ENCODE data around the gene CRYBB3. TPM values are rescaled to one million over a fixed set of nuclear protein-coding genes. Genes with fewer than 3 reads are reported as not detected.

The CRYBB3 gene
- total and polyA plus RNA-seq, 10 of the 15 experiments (the other 5 are each of a cell fraction or from before 2014, with no cell fraction given): 0.26 TPM; not detected in 9

- no peak for TF ChIP-seq ZBTB40 (IDR thresholded peaks at IDR 0.05; ENCODE audit: borderline replicate concordance)
- no peak for TF ChIP-seq HDAC6 (IDR thresholded peaks at IDR 0.05; ENCODE audit: unreplicated experiment)
Measured at GRCh38 chr22:25167834-25168601, 31.6 kb upstream of the CRYBB3 start (continued).

- ChIA-PET RAD21 (ENCODE audit: unreplicated experiment) (interaction anchor here (5.2 kb wide), 1 partner anchor 88 kb away, joined by 35 read pairs; no protein-coding TSS in a partner anchor), SMC1A (ENCODE audit: uncharacterized antibody, unreplicated experiment) (interaction anchor here (1.0 to 3.5 kb wide), 3 partner anchors 88 to 93 kb away, joined by 3 to 32 read pairs (median 4); no protein-coding TSS in a partner anchor), CTCF (interaction anchor here (0.5 to 10.9 kb wide), 5 partner anchors 55 to 90 kb away, joined by 3 to 160 read pairs (median 6); no protein-coding TSS in a partner anchor), POLR2A (no interaction called here)
- H3K27ac ChIP-seq (ENCODE audit: control insufficient read depth, insufficient read depth): no peak overlapping the region
- intact Hi-C loops (cut with micrococcal nuclease; ENCODE audit: unreplicated experiment): loop anchor here (5.0 kb wide), 1 partner anchor 37 kb away; no protein-coding TSS in a partner anchor
- no peaks in the 10 kb centered on the region for H3K79me2 ChIP-seq (ENCODE audit: control insufficient read depth, insufficient read depth, low read length)
- no peak for FAIRE-seq
- no peaks in the 10 kb centered on the region for H3K4me1 ChIP-seq (ENCODE audit: control insufficient read depth, insufficient read depth, low read length)
- no peak overlapping the region for H3K4me2 ChIP-seq (ENCODE audit: control insufficient read depth, insufficient read depth)
- no TSS peak for BruUV-seq (replicated peaks)
- no peak overlapping the region for H2AFZ ChIP-seq (ENCODE audit: control insufficient read depth, low read depth, low read length)
- ATAC-seq: no peak
- DNase-seq (ENCODE audit: low read depth, low spot score): no peak
- WGBS (ENCODE audit: insufficient coverage, insufficient replicate concordance, low lambda C conversion rate, missing lambda C conversion rate): 41% methylated on average over 17 of the region's 17 CpGs
- H3K9ac ChIP-seq (ENCODE audit: control insufficient read depth, insufficient read depth, low read length): no peak overlapping the region
- no peaks in the 10 kb centered on the region for H4K20me1 ChIP-seq (ENCODE audit: control insufficient read depth, insufficient read depth)
- H3K4me3 ChIP-seq: no peak overlapping the region
- no peaks in the 10 kb centered on the region for H3K36me3 ChIP-seq (ENCODE audit: control insufficient read depth in 2 of 2, insufficient read depth in 2 of 2, low read length in 1 of 2)
- peaks cover 0 to 4% of the 10 kb centered on the region in 2 experiments; a peak in 3 of 4 replicates for H3K27me3 ChIP-seq (replicated peaks in 1 of 2; ENCODE audit: control insufficient read depth in 2 of 2, insufficient read depth in 2 of 2, low read length in 1 of 2)
- in situ Hi-C loops (cut with MboI): loop anchor here (5.0 kb wide), 1 partner anchor 87 kb away; no protein-coding TSS in a partner anchor
- no peaks in the 10 kb centered on the region for H3K9me3 ChIP-seq (replicated peaks; ENCODE audit: control insufficient read depth, insufficient read depth, low read length)
- TF ChIP-seq TCF3 (IDR thresholded peaks at IDR 0.05; ENCODE audit: borderline replicate concordance, insufficient read depth, low read depth, low read length) (no peak), ZNF384 (IDR thresholded peaks at IDR 0.05; ENCODE audit: borderline replicate concordance, low read depth, low read length) (no peak), NFYB (IDR thresholded peaks at IDR 0.05; ENCODE audit: insufficient read depth, low read depth, low read length) (no peak), KDM1A (IDR thresholded peaks at IDR 0.05; ENCODE audit: borderline replicate concordance) (no peak), FOS (IDR thresholded peaks at IDR 0.05; ENCODE audit: borderline replicate concordance, extremely low read depth, insufficient read length) (no peak), FOXM1 (IDR thresholded peaks at IDR 0.05; ENCODE audit: low read depth, low read length) (no peak), CUX1 (IDR thresholded peaks at IDR 0.05; ENCODE audit: insufficient replicate concordance, low read depth, low read length) (no peak), SIN3A (IDR thresholded peaks at IDR 0.05; ENCODE audit: low read depth, low read length) (no peak)
Measured at GRCh38 chr22:25169278-25170031, 30.2 kb upstream of the CRYBB3 start.

Measured in GM12878 (cell line).